GM12878 (cell line): ENCODE measurements around the gene ICA1. TPM values are rescaled to one million over a fixed set of nuclear protein-coding genes. Genes with fewer than 3 reads are reported as not detected.

ENCODE experiments used
- ATAC-seq: fragments of 200-7000 bp; cut with Tn5 transposase; 3 replicates; pipeline ENCODE4 v1.9.1; 2020; ENCODE audit warnings: mild to moderate bottlenecking, moderate library complexity
- BruUV-seq: library from RNA; stranded (reverse); fragments of 400-500 nt; replicated peaks from 2 replicates; lab custom pipeline; 2021; lab: Mats Ljungman, UMichigan
- CTCF ChIA-PET: fragments of 300-600 bp; sonication (Branson Sonifier 250); formaldehyde crosslinking; extraction: SDS; loops from one replicate; lab custom pipeline; 2021; ENCODE audit warnings: inconsistent platforms; lab: Yijun Ruan, JAX
- POLR2A ChIA-PET: fragments of 350-600 bp; formaldehyde crosslinking; extraction: SDS; loops from one replicate; lab custom pipeline; 2021; ENCODE audit warnings: inconsistent platforms; lab: Charles Lee
- RAD21 ChIA-PET: fragments of 300-600 bp; sonication (Branson Sonifier 250); formaldehyde crosslinking; loops from one replicate; lab custom pipeline; 2023; ENCODE audit warnings: antibody characterized with exemption; ENCODE audit not compliant: unreplicated experiment; lab: Charles Lee
- SMC1A ChIA-PET: fragments of 300-600 bp; sonication (Branson Sonifier 250); formaldehyde crosslinking; loops from one replicate; lab custom pipeline; 2023; ENCODE audit not compliant: unreplicated experiment, uncharacterized antibody; lab: Charles Lee
- DNase-seq: peaks from one replicate; pipeline ENCODE4 v3.0.0-alpha.2; 2011; ENCODE audit warnings: low read depth, low spot score
- FAIRE-seq: peaks from 3 replicates; lab custom pipeline; 2011; peaks lifted over from hg19 to GRCh38; lab: Jason Lieb, UNC
- H2AFZ ChIP-seq: 2 replicates; pipeline ENCODE4 v1.6.0; 2011; ENCODE audit warnings: low read depth, low read length, control low read depth; ENCODE audit not compliant: control insufficient read depth
- H3K27ac ChIP-seq: 2 replicates; pipeline ENCODE4 v1.5.1; 2011; ENCODE audit warnings: control low read depth; ENCODE audit not compliant: control insufficient read depth, insufficient read depth
- H3K27me3 ChIP-seq, 2 experiments: replicated peaks in 1 of 2; 2 replicates each; pipeline versions ENCODE4 v1.6.0 to v1.6.1; 2011; ENCODE audit warnings: low read length in 1 of 2; ENCODE audit not compliant: control insufficient read depth in 2 of 2, insufficient read depth in 2 of 2
- H3K36me3 ChIP-seq, 2 experiments: 2 replicates each; pipeline ENCODE4 v1.5.1; 2011; ENCODE audit warnings: low read length in 1 of 2; ENCODE audit not compliant: control insufficient read depth in 2 of 2, insufficient read depth in 2 of 2
- H3K4me1 ChIP-seq: 2 replicates; pipeline ENCODE4 v1.6.1; 2011; ENCODE audit warnings: mild to moderate bottlenecking, low read length, moderate library complexity, mixed read lengths; ENCODE audit not compliant: control insufficient read depth, insufficient read depth
- H3K4me2 ChIP-seq: 2 replicates; pipeline ENCODE4 v1.6.0; 2011; ENCODE audit warnings: control low read depth; ENCODE audit not compliant: control insufficient read depth, insufficient read depth
- H3K4me3 ChIP-seq: fragments of 200-600 bp; sonication (generic); 2 replicates; pipeline ENCODE4 v1.5.1; 2016
- H3K79me2 ChIP-seq: 2 replicates; pipeline ENCODE4 v1.6.0; 2011; ENCODE audit warnings: low read length; ENCODE audit not compliant: control insufficient read depth, insufficient read depth
- H3K9ac ChIP-seq: 2 replicates; pipeline ENCODE4 v1.8.0; 2011; ENCODE audit warnings: low read length, control low read depth, mixed read lengths; ENCODE audit not compliant: control insufficient read depth, insufficient read depth
- H3K9me3 ChIP-seq: replicated peaks from 3 replicates; pipeline ENCODE4 v1.5.1; 2011; ENCODE audit warnings: mild to moderate bottlenecking, low read length; ENCODE audit not compliant: control insufficient read depth, insufficient read depth
- H4K20me1 ChIP-seq: 2 replicates; pipeline ENCODE4 v1.6.0; 2011; ENCODE audit not compliant: control insufficient read depth, insufficient read depth
- BMI1 ChIP-seq: fragments of 450-650 bp; IDR thresholded peaks from 2 replicates; pipeline ENCODE4 v1.6.1; 2016; ENCODE audit warnings: mild to moderate bottlenecking, moderate library complexity, borderline replicate concordance
- ELK1 ChIP-seq: IDR thresholded peaks from 2 replicates; pipeline ENCODE4 v1.6.1; 2012; ENCODE audit warnings: low read depth, low read length, improper control_type of control experiment
- HCFC1 ChIP-seq: fragments of 150-350 bp; IDR thresholded peaks from 2 replicates; pipeline ENCODE4 v1.6.1; 2014; ENCODE audit warnings: low read length
- HDAC2 ChIP-seq: fragments of 200-600 bp; sonication (generic); IDR thresholded peaks from 2 replicates; pipeline ENCODE4 v1.6.1; 2017
- IKZF1 ChIP-seq: fragments of 450-650 bp; conservative IDR thresholded peaks from 2 replicates; pipeline ENCODE4 v1.6.1; 2017; ENCODE audit warnings: antibody characterized with exemption, mild to moderate bottlenecking
- IRF5 ChIP-seq: fragments of 450-650 bp; IDR thresholded peaks from 2 replicates; pipeline ENCODE4 v1.6.1; 2017; ENCODE audit warnings: borderline replicate concordance
- KLF5 ChIP-seq: fragments of 450-650 bp; IDR thresholded peaks from 2 replicates; pipeline ENCODE4 v1.6.1; 2014; ENCODE audit warnings: mild to moderate bottlenecking; ENCODE audit not compliant: partially characterized antibody
- RUNX3 ChIP-seq: IDR thresholded peaks from 2 replicates; pipeline ENCODE4 v1.6.1; 2012; ENCODE audit warnings: low read length, inconsistent platforms
- USF1 ChIP-seq: IDR thresholded peaks from 2 replicates; pipeline ENCODE4 v1.6.1; 2011; ENCODE audit warnings: borderline replicate concordance, low read depth, mild to moderate bottlenecking, moderate library complexity, mixed read lengths, low read length; ENCODE audit not compliant: insufficient read depth; ENCODE audit errors: extremely low read length
- ZBTB40 ChIP-seq: fragments of 450-650 bp; IDR thresholded peaks from 2 replicates; pipeline ENCODE4 v1.6.1; 2016; ENCODE audit warnings: mild to moderate bottlenecking, moderate library complexity, borderline replicate concordance
- ZNF687 ChIP-seq: fragments of 450-650 bp; IDR thresholded peaks from 2 replicates; pipeline ENCODE4 v1.6.1; 2017; ENCODE audit warnings: mild to moderate bottlenecking, moderate library complexity
- WGBS: methylation state at CpG from one replicate; pipeline ENCODE4 v1.1.6; 2016; ENCODE audit warnings: low lambda C conversion rate; ENCODE audit not compliant: insufficient replicate concordance, insufficient coverage; ENCODE audit errors: missing lambda C conversion rate; 5-methylcytosine and 5-hydroxymethylcytosine counted together
- in situ Hi-C: fragments of 300-500 bp; cut with MboI; formaldehyde crosslinking; loops from 9 replicates; pipeline ENCODE4 v1.14.3; 2018; ENCODE audit warnings: mixed read lengths
- intact Hi-C: fragments of 100-400 bp; cut with micrococcal nuclease; formaldehyde crosslinking; loops from one replicate; pipeline ENCODE4 v1.14.2; 2022; ENCODE audit not compliant: unreplicated experiment
- polyA plus RNA-seq, 11 experiments: library from polyadenylated mRNA; depleted of rRNA in 4 of 11; unstranded in 6 of 11; stranded (reverse) in 5 of 11; fragments of >200 nt; fragmentation: Nextera tagmentation in 4 of 11; fragmentation: Illumina TruSeq in 1 of 11; extraction: Ambion mirVana in 4 of 11; extraction: Trizol in 1 of 11; gene quantifications; 1 replicate in 1 of 11; 2 replicates in 10 of 11; pipeline versions ENCODE4 v1.2.1 to v1.2.3, GENCODE V29; 2011 to 2016; ENCODE audit warnings: inconsistent platforms in 2 of 11, missing spikeins in 2 of 11, low read depth in 1 of 11
- total RNA-seq, 4 experiments: library from RNA; depleted of rRNA in 3 of 4; stranded (reverse); fragments of >200 nt in 3 of 4; fragmentation: Illumina TruSeq in 1 of 4; extraction: Trizol in 1 of 4; gene quantifications; 2 replicates each; pipeline versions ENCODE4 v1.2.1 to v1.2.3, GENCODE V29; 2013 to 2021

Gene ICA1
- total and polyA plus RNA-seq, 10 of the 15 experiments (the other 5 are each of a cell fraction or from before 2014, with no cell fraction given) = 1.3 to 35.1 (median 3.3) TPM

- H3K27me3 ChIP-seq = no peaks in the 10 kb centered on the region
- no peak for ATAC-seq
- POLR2A ChIA-PET = interaction anchor here (0.6 to 1.7 kb wide), 3 partner anchors 36 to 639 kb away, joined by 3 to 4 read pairs (median 4); no protein-coding TSS in a partner anchor
- no peak for FAIRE-seq
- H3K4me1 ChIP-seq = no peaks in the 10 kb centered on the region
- no peaks in the 10 kb centered on the region for H3K79me2 ChIP-seq
- BruUV-seq = no TSS peak
- H3K36me3 ChIP-seq = no peaks in the 10 kb centered on the region
- H3K27ac ChIP-seq = no peak overlapping the region
- 46% methylated on average over 8 of the region's 8 CpGs for WGBS
- no peaks in the 10 kb centered on the region for H3K9me3 ChIP-seq
- H4K20me1 ChIP-seq = no peaks in the 10 kb centered on the region
- H3K4me2 ChIP-seq = no peak overlapping the region
- H3K9ac ChIP-seq = no peak overlapping the region
- CTCF ChIA-PET = interaction anchor here (0.6 to 5.0 kb wide), 18 partner anchors 9 to 1111 kb away, joined by 3 to 32 read pairs (median 4); no protein-coding TSS in a partner anchor
- in situ Hi-C loops (loop anchor here (10.0 to 25.0 kb wide), 2 partner anchors 530 to 627 kb away; no protein-coding TSS in a partner anchor), intact Hi-C loops (no loop called here)
- RAD21 ChIA-PET = interaction anchor here (0.5 to 4.5 kb wide), 15 partner anchors 9 to 1111 kb away, joined by 3 to 56 read pairs (median 4); no protein-coding TSS in a partner anchor
- H2AFZ ChIP-seq = no peak overlapping the region; the same call in 1 of the 2 replicates
- SMC1A ChIA-PET = interaction anchor here (0.6 to 6.8 kb wide), 24 partner anchors 9 to 1036 kb away, joined by 3 to 70 read pairs (median 4); no protein-coding TSS in a partner anchor
- no peak for DNase-seq
- no peak overlapping the region for H3K4me3 ChIP-seq
- TF ChIP-seq IRF5 (no peak), ZBTB40 (no peak), IKZF1 (no peak), ELK1 (no peak), KLF5 (no peak), BMI1 (no peak), HCFC1 (no peak), RUNX3 (no peak), ZNF687 (no peak), HDAC2 (no peak), USF1 (no peak)
These were observed 47.6 kb downstream of the ICA1 start for GRCh38 chr7:8214244-8214824.
